Liver (tissue), 9 donors: ENCODE measurements around the gene TBL1X. TPM values are rescaled to one million over a fixed set of nuclear protein-coding genes. Genes with fewer than 3 reads are reported as not detected.

ENCODE experiments used
- DNase-seq: peaks from one replicate; pipeline ENCODE4 v3.0.0-alpha.2; 2017; ENCODE audit warnings: low spot score
- H3K27ac ChIP-seq, 2 donors: one replicate each; pipeline ENCODE4 v1.7.0; 2013; ENCODE audit warnings: inconsistent platforms in 2 of 2, low read length in 2 of 2, control low read depth in 1 of 2, low read depth in 1 of 2, mild to moderate bottlenecking in 1 of 2
- H3K27me3 ChIP-seq, 4 donors: one replicate each; pipeline versions ENCODE4 v1.6.1 to v1.7.0; 2013; ENCODE audit warnings: low read length in 3 of 4, inconsistent platforms in 1 of 4, mild to moderate bottlenecking in 1 of 4, moderate library complexity in 1 of 4; ENCODE audit not compliant: control insufficient read depth in 4 of 4, insufficient read depth in 4 of 4
- H3K36me3 ChIP-seq, 4 donors: one replicate each; pipeline versions ENCODE4 v1.6.1 to v1.7.0; 2013; ENCODE audit warnings: low read length in 3 of 4, mild to moderate bottlenecking in 3 of 4, low read depth in 1 of 4, moderate library complexity in 1 of 4; ENCODE audit not compliant: control insufficient read depth in 4 of 4, insufficient read depth in 3 of 4
- H3K4me1 ChIP-seq, 4 donors: one replicate each; pipeline versions ENCODE4 v1.6.1 to v1.7.0; 2013; ENCODE audit warnings: low read length in 3 of 4, mild to moderate bottlenecking in 3 of 4, moderate library complexity in 1 of 4; ENCODE audit not compliant: control insufficient read depth in 4 of 4, insufficient read depth in 4 of 4
- H3K4me3 ChIP-seq, 3 donors: one replicate each; pipeline versions ENCODE4 v1.6.1 to v1.7.0; 2013; ENCODE audit warnings: low read length in 3 of 3, control low read depth in 1 of 3, low read depth in 1 of 3, mild to moderate bottlenecking in 1 of 3
- H3K9ac ChIP-seq, 2 donors: one replicate each; pipeline ENCODE4 v1.7.0; 2013; ENCODE audit warnings: low read length in 2 of 2, mild to moderate bottlenecking in 2 of 2, moderate library complexity in 2 of 2, control low read depth in 1 of 2, low read depth in 1 of 2
- H3K9me3 ChIP-seq, 4 donors: one replicate each; pipeline versions ENCODE4 v1.6.1 to v1.7.0; 2013; ENCODE audit warnings: low read length in 3 of 4; ENCODE audit not compliant: control insufficient read depth in 4 of 4
- ATF3 ChIP-seq: IDR thresholded peaks from 2 replicates; pipeline ENCODE4 v1.6.1; 2016; ENCODE audit warnings: antibody characterized with exemption
- CTCF ChIP-seq: fragments of 150-350 bp; IDR thresholded peaks from 2 replicates; pipeline ENCODE4 v1.5.1; 2017; ENCODE audit warnings: improper control_type of control experiment, low read depth, low read length; ENCODE audit not compliant: missing input control
- EGR1 ChIP-seq, 2 donors: IDR thresholded peaks; 2 replicates each; pipeline ENCODE4 v1.6.1; 2016 to 2018; ENCODE audit warnings: antibody characterized with exemption in 2 of 2, low read depth in 2 of 2
- FOXA1 ChIP-seq: IDR thresholded peaks from 2 replicates; pipeline ENCODE4 v1.6.1; 2016; ENCODE audit warnings: antibody characterized with exemption
- FOXA2 ChIP-seq: IDR thresholded peaks from 2 replicates; pipeline ENCODE4 v1.6.1; 2016; ENCODE audit warnings: antibody characterized with exemption
- GABPA ChIP-seq, 2 donors: IDR thresholded peaks in 1 of 2; conservative IDR thresholded peaks in 1 of 2; 2 replicates each; pipeline ENCODE4 v1.6.1; 2016; ENCODE audit warnings: antibody characterized with exemption in 2 of 2, mild to moderate bottlenecking in 1 of 2, moderate library complexity in 1 of 2
- HNF4A ChIP-seq, 2 donors: conservative IDR thresholded peaks; 2 replicates each; pipeline ENCODE4 v1.6.1; 2016; ENCODE audit warnings: antibody characterized with exemption in 2 of 2, mild to moderate bottlenecking in 2 of 2
- HNF4G ChIP-seq: IDR thresholded peaks from 2 replicates; pipeline ENCODE4 v1.6.1; 2016; ENCODE audit warnings: antibody characterized with exemption
- JUND ChIP-seq, 2 donors: IDR thresholded peaks; 2 replicates each; pipeline ENCODE4 v1.6.1; 2016; ENCODE audit warnings: antibody characterized with exemption in 2 of 2
- MAX ChIP-seq: IDR thresholded peaks from 2 replicates; pipeline ENCODE4 v1.6.1; 2016; ENCODE audit warnings: antibody characterized with exemption
- NR2F2 ChIP-seq: IDR thresholded peaks from 2 replicates; pipeline ENCODE4 v1.6.1; 2016; ENCODE audit warnings: antibody characterized with exemption
- RAD21 ChIP-seq, 2 donors: IDR thresholded peaks; 2 replicates each; pipeline ENCODE4 v1.6.1; 2016; ENCODE audit warnings: antibody characterized with exemption in 2 of 2, mild to moderate bottlenecking in 2 of 2
- REST ChIP-seq: IDR thresholded peaks from 2 replicates; pipeline ENCODE4 v1.6.1; 2016; ENCODE audit warnings: antibody characterized with exemption, mild to moderate bottlenecking
- SP1 ChIP-seq: IDR thresholded peaks from 2 replicates; pipeline ENCODE4 v1.6.1; 2018; ENCODE audit warnings: antibody characterized with exemption, mild to moderate bottlenecking
- TAF1 ChIP-seq: conservative IDR thresholded peaks from 2 replicates; pipeline ENCODE4 v1.6.1; 2016; ENCODE audit warnings: antibody characterized with exemption, mild to moderate bottlenecking
- YY1 ChIP-seq: IDR thresholded peaks from 2 replicates; pipeline ENCODE4 v1.6.1; 2016; ENCODE audit warnings: antibody characterized with exemption, mild to moderate bottlenecking
- ZBTB33 ChIP-seq: IDR thresholded peaks from 2 replicates; pipeline ENCODE4 v1.6.1; 2016; ENCODE audit warnings: antibody characterized with exemption
- WGBS: extraction: QIAGEN DNeasy Blood & Tissue Kit; methylation state at CpG from one replicate; pipeline ENCODE4 v1.1.7; 2013; 5-methylcytosine and 5-hydroxymethylcytosine counted together
- polyA plus RNA-seq, 2 donors: library from polyadenylated mRNA; stranded (reverse) in 1 of 2; unstranded in 1 of 2; fragments of 200-250 nt in 1 of 2; fragments of >200 nt in 1 of 2; fragmentation: Nextera tagmentation in 1 of 2; extraction: Ambion mirVana in 1 of 2; gene quantifications; one replicate each; pipeline versions ENCODE4 v1.2.1 to v1.2.3, GENCODE V29; 2013 to 2015
- total RNA-seq, 2 donors: library from RNA; depleted of rRNA; stranded (reverse); fragments of >200 nt; gene quantifications; one replicate each; pipeline ENCODE4 v1.2.3, GENCODE V29; 2014
- donor health status: healthy.
- donor health status: healthy.
- donor health status: healthy.
- donor health status: healthy.
- donor health status: healthy.

TBL1X gene
- total and polyA plus RNA-seq, 4 donors, result 11.2 to 15.1 (median 11.8) TPM

- no peak overlapping the region for H3K27ac ChIP-seq
- no peaks in the 10 kb centered on the region for H3K4me1 ChIP-seq
- no peaks in the 10 kb centered on the region for H3K27me3 ChIP-seq
- TF ChIP-seq HNF4G, result no peak
- TF ChIP-seq RAD21 (IDR thresholded peaks at IDR 0.05), result no peak
- no peak for TF ChIP-seq REST
- no peak for TF ChIP-seq YY1
- TF ChIP-seq CTCF, result no peak
- no peak for TF ChIP-seq EGR1 (IDR thresholded peaks at IDR 0.05; ENCODE audit: low read depth in 2 of 2)
- no peak for TF ChIP-seq FOXA2
- no peak for TF ChIP-seq HNF4A (conservative IDR thresholded peaks at IDR 0.05)
- no peak for TF ChIP-seq MAX
- TF ChIP-seq NR2F2, result no peak
- no peak for TF ChIP-seq ZBTB33
- no peak for TF ChIP-seq TAF1
- TF ChIP-seq JUND (IDR thresholded peaks at IDR 0.05), result no peak
- TF ChIP-seq SP1, result no peak
- TF ChIP-seq ATF3, result no peak
- no peak for TF ChIP-seq FOXA1
- TF ChIP-seq GABPA (IDR thresholded peaks at IDR 0.05 in 1 of 2, conservative IDR thresholded peaks at IDR 0.05 in 1 of 2), result no peak
- no peaks in the 10 kb centered on the region for H3K9me3 ChIP-seq
- WGBS, result 78% methylated on average over 10 of the region's 10 CpGs
- no peak for DNase-seq
- no peak overlapping the region for H3K4me3 ChIP-seq
- H3K9ac ChIP-seq, result no peak overlapping the region
- H3K36me3 ChIP-seq, result peaks cover 0 to 3% (median 0%) of the 10 kb centered on the region in 4 donors
These were observed 50.6 kb downstream of the TBL1X start for GRCh38 chrX:9515489-9515888.
